Measurements from ENCODE around the gene EIF4B.
A peak's percentile ranks its signal among the peaks of the same experiment; 100 is the strongest.

Gene EIF4B

DNA sequence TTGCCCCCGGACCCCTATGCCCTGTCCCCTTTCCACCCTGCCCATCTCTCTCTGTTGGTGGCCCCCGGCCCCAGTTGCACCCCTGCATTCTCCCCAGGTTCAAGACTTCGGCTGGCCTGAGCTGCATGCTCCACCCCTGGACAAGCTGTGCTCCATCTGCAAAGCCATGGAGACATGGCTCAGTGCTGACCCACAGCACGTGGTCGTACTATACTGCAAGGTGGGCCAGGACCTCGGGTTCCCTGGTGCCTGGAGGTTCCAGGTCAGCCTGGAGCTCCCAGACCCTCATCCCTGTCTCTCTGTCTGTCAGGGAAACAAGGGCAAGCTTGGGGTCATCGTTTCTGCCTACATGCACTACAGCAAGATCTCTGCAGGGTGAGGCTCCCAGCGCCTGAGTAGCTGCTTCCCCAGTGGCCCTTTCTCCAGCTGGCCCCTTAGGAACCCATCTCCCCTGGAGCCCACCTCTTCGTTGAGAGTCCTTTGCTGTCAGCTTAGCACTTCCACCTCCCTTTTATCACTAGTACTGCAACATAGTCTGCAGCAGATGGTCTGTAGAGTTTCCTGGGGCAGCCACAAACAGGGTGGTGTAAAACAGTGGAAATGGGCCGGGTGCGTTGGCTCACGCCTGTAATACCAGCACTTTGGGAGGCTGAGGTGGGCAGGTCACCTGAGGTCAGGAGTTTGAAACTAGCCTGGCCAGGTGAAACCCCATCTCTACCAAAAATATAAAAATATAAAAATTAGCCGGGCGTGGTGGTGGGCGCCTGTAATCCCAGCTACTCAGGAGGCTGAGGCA lies 49.4 kb downstream of the EIF4B start:
- Histone ChIP-seq H3K27me3 (ENCODE audit: control insufficient read depth in 3 of 3, insufficient read depth in 3 of 3, low read depth in 1 of 3, low read length in 3 of 3) (no peaks in the 10 kb centered on the region), H3K4me1 (ENCODE audit: control insufficient read depth in 2 of 2, insufficient read depth in 1 of 2, low read depth in 1 of 2, low read length in 2 of 2) (peaks cover 12 to 14% of the 10 kb centered on the region in 2 donors), H2BK5ac (ENCODE audit: low read length) (no peak overlapping the region), H3K36me3 (replicated peaks in 1 of 2; ENCODE audit: control insufficient read depth in 2 of 2, insufficient read depth in 2 of 2, low read length in 2 of 2) (no peaks in the 10 kb centered on the region), H3K18ac (ENCODE audit: low read length) (no peak overlapping the region), H3K23ac (ENCODE audit: low read depth, low read length, poor library complexity) (no peak overlapping the region), H2BK15ac (ENCODE audit: low read length) (no peak overlapping the region), H2BK120ac (ENCODE audit: low read depth, low read length) (no peak overlapping the region), H2AK5ac (ENCODE audit: low read depth, low read length) (peak overlapping the region; percentile 48), H3K4ac (ENCODE audit: low read length) (no peak overlapping the region), H4K8ac (ENCODE audit: low read depth, low read length) (no peak overlapping the region), H3K14ac (ENCODE audit: low read length) (no peak overlapping the region), H3K4me3 (ENCODE audit: low read length in 2 of 2) (no peak overlapping the region), H2AFZ (ENCODE audit: low read length) (no peak overlapping the region), H4K91ac (ENCODE audit: low read depth, low read length, poor library complexity) (no peak overlapping the region), H3K9me3 (replicated peaks in 1 of 2; ENCODE audit: control insufficient read depth in 2 of 2, insufficient read depth in 1 of 2, low read depth in 1 of 2, low read length in 2 of 2) (no peaks in the 10 kb centered on the region), H3K79me1 (ENCODE audit: low read depth, low read length) (no peaks in the 10 kb centered on the region), H3K9ac (ENCODE audit: low read depth, low read length, poor library complexity) (no peak overlapping the region), H2BK12ac (ENCODE audit: low read length) (peak overlapping the region; percentile 82), H3K27ac (replicated peaks; ENCODE audit: low read length) (no peak overlapping the region), H3K4me2 (ENCODE audit: insufficient read depth, low read length, poor library complexity, severe bottlenecking) (no peak overlapping the region)
- WGBS, 2 donors (ENCODE audit: extremely low coverage in 2 of 2, insufficient read length in 2 of 2, insufficient replicate concordance in 1 of 2), result no CpG with 5 or more reads among the region's 15 CpGs
- DNase-seq (ENCODE audit: low spot score), result no peak

DNA sequence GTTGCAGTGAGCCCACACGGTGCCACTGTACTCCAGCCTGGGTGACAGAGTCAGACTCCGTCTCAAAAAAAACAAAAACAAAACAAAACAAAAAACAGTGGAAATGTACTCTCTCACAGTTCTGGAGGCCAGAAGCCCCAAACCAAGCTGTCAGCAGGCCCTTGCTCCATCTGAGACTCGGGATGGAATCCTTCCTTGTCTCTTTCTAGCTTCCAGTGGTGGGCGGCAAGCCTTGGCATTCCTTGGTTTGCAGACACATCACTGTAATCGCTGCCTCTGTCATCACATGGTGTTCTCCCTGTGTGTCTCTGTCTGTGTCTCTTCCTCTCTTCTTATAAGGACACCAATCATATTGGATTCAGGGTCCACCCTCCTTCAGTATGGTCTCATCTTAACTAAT lies 50.0 kb downstream of the EIF4B start:
- no peak overlapping the region for H2AK5ac ChIP-seq (ENCODE audit: low read depth, low read length)
- no peak overlapping the region for H2BK15ac ChIP-seq (ENCODE audit: low read length)
- H3K4ac ChIP-seq (ENCODE audit: low read length), result no peak overlapping the region
- H2AFZ ChIP-seq (ENCODE audit: low read length), result no peak overlapping the region
- WGBS, 2 donors (ENCODE audit: extremely low coverage in 2 of 2, insufficient read length in 2 of 2, insufficient replicate concordance in 1 of 2), result no CpG with 5 or more reads among the region's 5 CpGs
- H3K4me3 ChIP-seq (ENCODE audit: low read length in 2 of 2), result no peak overlapping the region
- no peak for DNase-seq (ENCODE audit: low spot score)
- no peaks in the 10 kb centered on the region for H3K79me1 ChIP-seq (ENCODE audit: low read depth, low read length)
- H3K27ac ChIP-seq (replicated peaks; ENCODE audit: low read length), result no peak overlapping the region
- H3K23ac ChIP-seq (ENCODE audit: low read depth, low read length, poor library complexity), result no peak overlapping the region
- no peak overlapping the region for H2BK5ac ChIP-seq (ENCODE audit: low read length)
- H3K9me3 ChIP-seq (replicated peaks in 1 of 2; ENCODE audit: control insufficient read depth in 2 of 2, insufficient read depth in 1 of 2, low read depth in 1 of 2, low read length in 2 of 2), result no peaks in the 10 kb centered on the region
- H2BK12ac ChIP-seq (ENCODE audit: low read length), result no peak overlapping the region
- no peak overlapping the region for H3K18ac ChIP-seq (ENCODE audit: low read length)
- H4K91ac ChIP-seq (ENCODE audit: low read depth, low read length, poor library complexity), result no peak overlapping the region
- no peak overlapping the region for H2BK120ac ChIP-seq (ENCODE audit: low read depth, low read length)
- H4K8ac ChIP-seq (ENCODE audit: low read depth, low read length), result no peak overlapping the region
- no peak overlapping the region for H3K4me2 ChIP-seq (ENCODE audit: insufficient read depth, low read length, poor library complexity, severe bottlenecking)
- H3K14ac ChIP-seq (ENCODE audit: low read length), result no peak overlapping the region
- no peaks in the 10 kb centered on the region for H3K27me3 ChIP-seq (ENCODE audit: control insufficient read depth in 3 of 3, insufficient read depth in 3 of 3, low read depth in 1 of 3, low read length in 3 of 3)
- H3K9ac ChIP-seq (ENCODE audit: low read depth, low read length, poor library complexity), result no peak overlapping the region
- peaks cover 5 to 8% of the 10 kb centered on the region in 2 donors for H3K4me1 ChIP-seq (ENCODE audit: control insufficient read depth in 2 of 2, insufficient read depth in 1 of 2, low read depth in 1 of 2, low read length in 2 of 2)
- H3K36me3 ChIP-seq (replicated peaks in 1 of 2; ENCODE audit: control insufficient read depth in 2 of 2, insufficient read depth in 2 of 2, low read length in 2 of 2), result no peaks in the 10 kb centered on the region

DNA sequence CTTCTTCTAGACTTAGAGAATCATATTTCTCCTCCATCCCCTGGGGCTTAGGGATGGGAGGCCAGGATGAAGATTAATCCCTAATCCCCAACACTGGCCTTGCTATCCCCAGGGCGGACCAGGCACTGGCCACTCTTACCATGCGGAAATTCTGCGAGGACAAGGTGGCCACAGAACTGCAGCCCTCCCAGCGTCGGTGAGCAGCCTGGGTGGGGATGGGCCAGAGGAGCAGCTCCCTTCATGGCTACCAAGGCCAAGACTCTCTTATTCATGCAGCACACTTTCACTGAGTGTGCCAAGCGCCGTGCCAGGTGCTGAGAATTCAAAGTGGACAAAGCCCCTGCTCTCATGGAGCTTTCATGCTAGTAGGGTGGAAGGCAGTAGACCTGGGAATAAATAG lies 50.6 kb downstream of the EIF4B start:
- no peak overlapping the region for H3K27ac ChIP-seq (replicated peaks; ENCODE audit: low read length)
- no peak overlapping the region for H2BK5ac ChIP-seq (ENCODE audit: low read length)
- no peak overlapping the region for H4K8ac ChIP-seq (ENCODE audit: low read depth, low read length)
- no CpG with 5 or more reads among the region's 7 CpGs for WGBS, 2 donors (ENCODE audit: extremely low coverage in 2 of 2, insufficient read length in 2 of 2, insufficient replicate concordance in 1 of 2)
- H2BK12ac ChIP-seq (ENCODE audit: low read length), result no peak overlapping the region
- no peak overlapping the region for H3K4me2 ChIP-seq (ENCODE audit: insufficient read depth, low read length, poor library complexity, severe bottlenecking)
- H3K9ac ChIP-seq (ENCODE audit: low read depth, low read length, poor library complexity), result no peak overlapping the region
- H3K23ac ChIP-seq (ENCODE audit: low read depth, low read length, poor library complexity), result no peak overlapping the region
- H3K4ac ChIP-seq (ENCODE audit: low read length), result no peak overlapping the region
- DNase-seq (ENCODE audit: low spot score), result no peak
- no peak overlapping the region for H2BK15ac ChIP-seq (ENCODE audit: low read length)
- H3K4me3 ChIP-seq (ENCODE audit: low read length in 2 of 2), result no peak overlapping the region
- H2BK120ac ChIP-seq (ENCODE audit: low read depth, low read length), result no peak overlapping the region
- no peak overlapping the region for H3K14ac ChIP-seq (ENCODE audit: low read length)
- H3K79me1 ChIP-seq (ENCODE audit: low read depth, low read length), result no peaks in the 10 kb centered on the region
- H2AK5ac ChIP-seq (ENCODE audit: low read depth, low read length), result no peak overlapping the region
- no peaks in the 10 kb centered on the region for H3K9me3 ChIP-seq (replicated peaks in 1 of 2; ENCODE audit: control insufficient read depth in 2 of 2, insufficient read depth in 1 of 2, low read depth in 1 of 2, low read length in 2 of 2)
- no peak overlapping the region for H4K91ac ChIP-seq (ENCODE audit: low read depth, low read length, poor library complexity)
- H3K36me3 ChIP-seq (replicated peaks in 1 of 2; ENCODE audit: control insufficient read depth in 2 of 2, insufficient read depth in 2 of 2, low read length in 2 of 2), result no peaks in the 10 kb centered on the region
- H3K4me1 ChIP-seq (ENCODE audit: control insufficient read depth in 2 of 2, insufficient read depth in 1 of 2, low read depth in 1 of 2, low read length in 2 of 2), result peaks cover 0 to 6% of the 10 kb centered on the region in 2 donors
- no peak overlapping the region for H3K18ac ChIP-seq (ENCODE audit: low read length)
- no peaks in the 10 kb centered on the region for H3K27me3 ChIP-seq (ENCODE audit: control insufficient read depth in 3 of 3, insufficient read depth in 3 of 3, low read depth in 1 of 3, low read length in 3 of 3)
- no peak overlapping the region for H2AFZ ChIP-seq (ENCODE audit: low read length)

DNA sequence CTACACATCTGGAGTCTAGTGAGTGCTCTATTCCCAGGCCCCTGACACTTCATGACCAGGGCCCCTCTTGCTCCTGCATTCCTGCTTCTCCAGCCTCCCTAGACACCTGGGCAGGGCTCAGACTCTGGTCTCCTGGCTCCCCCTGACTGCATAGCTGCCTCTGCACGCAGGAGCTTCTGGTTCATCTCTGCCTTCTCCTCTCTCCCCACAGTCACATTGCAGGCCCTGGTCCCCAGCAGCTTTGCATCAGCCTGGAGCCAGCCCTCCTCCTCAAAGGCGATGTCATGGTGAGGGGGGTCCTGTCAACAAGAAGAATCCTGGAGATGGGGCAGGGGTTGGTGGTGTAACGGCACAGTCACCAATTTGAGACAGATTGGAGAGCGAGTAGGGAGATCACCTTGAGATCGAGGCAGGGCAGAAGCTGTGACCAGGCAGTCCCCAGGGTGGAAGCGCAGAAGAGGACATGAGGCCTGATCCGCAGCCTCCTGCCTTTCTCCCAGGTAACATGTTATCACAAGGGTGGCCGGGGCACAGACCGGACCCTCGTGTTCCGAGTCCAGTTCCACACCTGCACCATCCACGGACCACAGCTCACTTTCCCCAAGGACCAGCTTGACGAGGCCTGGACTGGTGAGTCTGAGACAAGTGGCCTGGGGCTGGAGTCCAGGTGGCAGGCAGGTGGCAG lies 51.7 kb downstream of the EIF4B start:
- Histone ChIP-seq H4K91ac (ENCODE audit: low read depth, low read length, poor library complexity) (no peak overlapping the region), H2AK5ac (ENCODE audit: low read depth, low read length) (peak overlapping the region; percentile 39), H3K27me3 (ENCODE audit: control insufficient read depth in 3 of 3, insufficient read depth in 3 of 3, low read depth in 1 of 3, low read length in 3 of 3) (no peaks in the 10 kb centered on the region), H3K36me3 (replicated peaks in 1 of 2; ENCODE audit: control insufficient read depth in 2 of 2, insufficient read depth in 2 of 2, low read length in 2 of 2) (no peaks in the 10 kb centered on the region), H3K4me3 (ENCODE audit: low read length in 2 of 2) (no peak overlapping the region), H3K23ac (ENCODE audit: low read depth, low read length, poor library complexity) (peak overlapping the region; percentile 34), H2BK5ac (ENCODE audit: low read length) (no peak overlapping the region), H3K4me2 (ENCODE audit: insufficient read depth, low read length, poor library complexity, severe bottlenecking) (no peak overlapping the region), H2AFZ (ENCODE audit: low read length) (no peak overlapping the region), H4K8ac (ENCODE audit: low read depth, low read length) (no peak overlapping the region), H3K18ac (ENCODE audit: low read length) (peak overlapping the region; percentile 41), H2BK120ac (ENCODE audit: low read depth, low read length) (no peak overlapping the region), H3K4ac (ENCODE audit: low read length) (no peak overlapping the region), H3K9me3 (replicated peaks in 1 of 2; ENCODE audit: control insufficient read depth in 2 of 2, insufficient read depth in 1 of 2, low read depth in 1 of 2, low read length in 2 of 2) (no peaks in the 10 kb centered on the region), H3K4me1 (ENCODE audit: control insufficient read depth in 2 of 2, insufficient read depth in 1 of 2, low read depth in 1 of 2, low read length in 2 of 2) (peaks cover 0 to 6% of the 10 kb centered on the region in 2 donors), H3K9ac (ENCODE audit: low read depth, low read length, poor library complexity) (peak overlapping the region; percentile 13), H2BK12ac (ENCODE audit: low read length) (no peak overlapping the region), H2BK15ac (ENCODE audit: low read length) (peak overlapping the region; percentile 62), H3K79me1 (ENCODE audit: low read depth, low read length) (no peaks in the 10 kb centered on the region), H3K14ac (ENCODE audit: low read length) (no peak overlapping the region), H3K27ac (replicated peaks; ENCODE audit: low read length) (no peak overlapping the region)
- no CpG with 5 or more reads among the region's 13 CpGs for WGBS, 2 donors (ENCODE audit: extremely low coverage in 2 of 2, insufficient read length in 2 of 2, insufficient replicate concordance in 1 of 2)
- no peak for DNase-seq (ENCODE audit: low spot score)

Measured in neuronal stem cell (in vitro differentiated cells).